Measurements from ENCODE around the gene LETMD1.

GRCh38 chr12:51047655-51048540, at the start of gene LETMD1:
- TF ChIP-seq POLR2A (IDR thresholded peaks at IDR 0.05) (peak in 1 of 2 donors; percentile 88), CTCF (IDR thresholded peaks at IDR 0.05) (peak; percentile 67 to 95 (median 90))

All from thyroid gland (tissue), 4 donors.